ENCODE data around the gene GALNS. TPM values are rescaled to one million over a fixed set of nuclear protein-coding genes. Genes with fewer than 3 reads are reported as not detected.

GALNS gene
- total and polyA plus RNA-seq, 2 experiments from 2014 or later: 9.7 to 18.8 TPM

DNA sequence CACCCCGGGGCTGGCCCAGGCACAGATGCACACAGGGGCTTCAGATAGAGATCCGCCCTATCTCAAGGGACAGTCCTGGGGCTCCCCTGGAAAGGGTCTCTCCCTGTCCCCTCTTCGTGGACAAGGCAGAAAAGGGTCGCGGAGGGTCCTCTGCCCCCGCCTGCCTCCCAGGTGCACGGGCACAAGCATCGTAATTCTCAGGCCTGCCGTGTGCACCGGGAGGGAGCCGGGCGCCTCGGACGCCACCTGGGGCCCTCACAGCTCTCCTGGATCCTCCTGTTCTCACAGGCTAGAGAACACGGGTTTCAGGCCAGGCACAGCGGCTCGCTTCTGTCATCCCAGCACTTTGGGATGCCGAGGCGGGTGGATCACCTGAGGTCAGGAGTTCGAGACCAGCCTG, 21.6 kb upstream of the GALNS start:
- ATAC-seq: no peak
- Mint-ChIP-seq H3K36me3 (ENCODE audit: low read depth) (no peaks in the 10 kb centered on the region; the same call in 2 of the 3 replicates), H3K4me1 (no peaks in the 10 kb centered on the region; the same call in 2 of the 3 replicates), H3K4me3 (no peak overlapping the region), H3K9me3 (no peaks in the 10 kb centered on the region; the same call in none of the 3 replicates), H3K27ac (no peak overlapping the region), H3K27me3 (ENCODE audit: insufficient read depth, low read depth, poor library complexity) (peaks cover 19% of the 10 kb centered on the region)
- no peaks in the 10 kb centered on the region for H3K36me3 ChIP-seq (ENCODE audit: insufficient read depth)
- no peak for DNase-seq (ENCODE audit: low spot score)
- no peaks in the 10 kb centered on the region for H3K79me2 ChIP-seq (replicated peaks; ENCODE audit: insufficient read depth)
- no peaks in the 10 kb centered on the region for H3K4me1 ChIP-seq (ENCODE audit: insufficient read depth)
- H3K27me3 ChIP-seq (ENCODE audit: insufficient read depth): no peaks in the 10 kb centered on the region
- no peak overlapping the region for H3K4me3 ChIP-seq
- H2AFZ ChIP-seq: no peak overlapping the region
- no peak overlapping the region for H3K4me2 ChIP-seq
- no peaks in the 10 kb centered on the region for H3F3A ChIP-seq (replicated peaks; ENCODE audit: low read depth)
- no peak for TF ChIP-seq ETS1 (IDR thresholded peaks at IDR 0.05)
- no peak for TF ChIP-seq ZNF114 (CRISPR knock-in tag; IDR thresholded peaks at IDR 0.05)
- TF ChIP-seq CTCF (conservative IDR thresholded peaks at IDR 0.05; ENCODE audit: low read depth in 2 of 2): no peak
- no peak for TF ChIP-seq STAT1 (IDR thresholded peaks at IDR 0.05; ENCODE audit: unreplicated experiment)
- TF ChIP-seq, protein P1, sequence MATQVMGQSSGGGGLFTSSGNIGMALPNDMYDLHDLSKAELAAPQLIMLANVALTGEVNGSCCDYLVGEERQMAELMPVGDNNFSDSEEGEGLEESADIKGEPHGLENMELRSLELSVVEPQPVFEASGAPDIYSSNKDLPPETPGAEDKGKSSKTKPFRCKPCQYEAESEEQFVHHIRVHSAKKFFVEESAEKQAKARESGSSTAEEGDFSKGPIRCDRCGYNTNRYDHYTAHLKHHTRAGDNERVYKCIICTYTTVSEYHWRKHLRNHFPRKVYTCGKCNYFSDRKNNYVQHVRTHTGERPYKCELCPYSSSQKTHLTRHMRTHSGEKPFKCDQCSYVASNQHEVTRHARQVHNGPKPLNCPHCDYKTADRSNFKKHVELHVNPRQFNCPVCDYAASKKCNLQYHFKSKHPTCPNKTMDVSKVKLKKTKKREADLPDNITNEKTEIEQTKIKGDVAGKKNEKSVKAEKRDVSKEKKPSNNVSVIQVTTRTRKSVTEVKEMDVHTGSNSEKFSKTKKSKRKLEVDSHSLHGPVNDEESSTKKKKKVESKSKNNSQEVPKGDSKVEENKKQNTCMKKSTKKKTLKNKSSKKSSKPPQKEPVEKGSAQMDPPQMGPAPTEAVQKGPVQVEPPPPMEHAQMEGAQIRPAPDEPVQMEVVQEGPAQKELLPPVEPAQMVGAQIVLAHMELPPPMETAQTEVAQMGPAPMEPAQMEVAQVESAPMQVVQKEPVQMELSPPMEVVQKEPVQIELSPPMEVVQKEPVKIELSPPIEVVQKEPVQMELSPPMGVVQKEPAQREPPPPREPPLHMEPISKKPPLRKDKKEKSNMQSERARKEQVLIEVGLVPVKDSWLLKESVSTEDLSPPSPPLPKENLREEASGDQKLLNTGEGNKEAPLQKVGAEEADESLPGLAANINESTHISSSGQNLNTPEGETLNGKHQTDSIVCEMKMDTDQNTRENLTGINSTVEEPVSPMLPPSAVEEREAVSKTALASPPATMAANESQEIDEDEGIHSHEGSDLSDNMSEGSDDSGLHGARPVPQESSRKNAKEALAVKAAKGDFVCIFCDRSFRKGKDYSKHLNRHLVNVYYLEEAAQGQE (IDR thresholded peaks at IDR 0.05; ENCODE audit: unreplicated experiment): no peak
- no peak for TF ChIP-seq ZNF462 (CRISPR knock-in tag; IDR thresholded peaks at IDR 0.05)
- TF ChIP-seq NANOG (IDR thresholded peaks at IDR 0.05; ENCODE audit: borderline replicate concordance): no peak
- no peak for TF ChIP-seq JUNB (IDR thresholded peaks at IDR 0.05; ENCODE audit: unreplicated experiment)
- TF ChIP-seq EZH2phosphoT487 (IDR thresholded peaks at IDR 0.05; ENCODE audit: unreplicated experiment): no peak
- TF ChIP-seq CREB1 (CRISPR knock-in tag; IDR thresholded peaks at IDR 0.05; ENCODE audit: low read depth): no peak
- no peak for TF ChIP-seq POLR2AphosphoS5 (IDR thresholded peaks at IDR 0.05; ENCODE audit: low read depth)
- TF ChIP-seq ZNF331 (CRISPR knock-in tag; IDR thresholded peaks at IDR 0.05; ENCODE audit: low read depth): no peak
- no peak for TF ChIP-seq EZH2 (IDR thresholded peaks at IDR 0.05; ENCODE audit: low read depth, unreplicated experiment)
- H4K20me1 ChIP-seq (replicated peaks; ENCODE audit: insufficient read depth): no peaks in the 10 kb centered on the region
- H3K27ac ChIP-seq (ENCODE audit: low read depth): no peak overlapping the region
- no peaks in the 10 kb centered on the region for H3K9me2 ChIP-seq (ENCODE audit: insufficient read depth)

All from GM23338 (cell line).